H1 (cell line): ENCODE measurements around the gene HHIPL2. TPM values are rescaled to one million over a fixed set of nuclear protein-coding genes. Genes with fewer than 3 reads are reported as not detected.

ENCODE experiments used
- ATF3 ChIP-seq: IDR thresholded peaks from 2 replicates; pipeline ENCODE4 v1.6.1; 2011; ENCODE audit warnings: low read depth, mild to moderate bottlenecking, low read length; ENCODE audit not compliant: insufficient read depth
- BRCA1 ChIP-seq: IDR thresholded peaks from 2 replicates; pipeline ENCODE4 v1.6.1; 2012; ENCODE audit warnings: low read depth, low read length, improper control_type of control experiment
- CBX5 ChIP-seq: fragments of 300-800, 300-1000 bp; sonication (generic); IDR thresholded peaks from 2 replicates; pipeline ENCODE4 v1.7.1; 2016; ENCODE audit warnings: antibody characterized with exemption, low read length, low read depth
- CHD1 ChIP-seq: IDR thresholded peaks from 2 replicates; pipeline ENCODE4 v1.6.1; 2012; ENCODE audit warnings: low read depth, low read length, improper control_type of control experiment
- EGR1 ChIP-seq: IDR thresholded peaks from 2 replicates; pipeline ENCODE4 v1.6.1; 2011; ENCODE audit warnings: low read depth, low read length, borderline replicate concordance
- FOSL1 ChIP-seq: IDR thresholded peaks from 2 replicates; pipeline ENCODE4 v1.6.1; 2011; ENCODE audit warnings: mild to moderate bottlenecking, low read depth, low read length, moderate library complexity; ENCODE audit not compliant: insufficient read depth
- GTF2F1 ChIP-seq: IDR thresholded peaks from 2 replicates; pipeline ENCODE4 v1.6.1; 2012; ENCODE audit warnings: low read depth, low read length, improper control_type of control experiment, borderline replicate concordance
- JUND ChIP-seq: IDR thresholded peaks from 2 replicates; pipeline ENCODE4 v1.6.1; 2011; ENCODE audit warnings: mild to moderate bottlenecking, improper control_type of control experiment, low read length
- MAFK ChIP-seq: IDR thresholded peaks from 2 replicates; pipeline ENCODE4 v1.6.1; 2012; ENCODE audit warnings: low read depth, mild to moderate bottlenecking, improper control_type of control experiment, low read length
- NANOG ChIP-seq: IDR thresholded peaks from 2 replicates; pipeline ENCODE4 v1.6.1; 2011; ENCODE audit warnings: low read length, low read depth, mild to moderate bottlenecking, inconsistent platforms; ENCODE audit not compliant: insufficient read depth, poor library complexity, severe bottlenecking
- POLR2AphosphoS5 ChIP-seq: IDR thresholded peaks from 2 replicates; pipeline ENCODE4 v1.6.1; 2011; ENCODE audit warnings: low read depth, low read length
- POU5F1 ChIP-seq: IDR thresholded peaks from 2 replicates; pipeline ENCODE4 v1.6.1; 2011; ENCODE audit warnings: low read depth, mild to moderate bottlenecking, low read length, moderate library complexity
- SIX5 ChIP-seq: IDR thresholded peaks from 2 replicates; pipeline ENCODE4 v1.6.1; 2011; ENCODE audit warnings: mild to moderate bottlenecking, low read depth, low read length
- SRF ChIP-seq: IDR thresholded peaks from 2 replicates; pipeline ENCODE4 v1.6.1; 2011; ENCODE audit warnings: mild to moderate bottlenecking, low read depth, low read length, moderate library complexity
- SUZ12 ChIP-seq: fragments of 200-600 bp; sonication (generic); IDR thresholded peaks from 2 replicates; pipeline ENCODE4 v1.6.1; 2012; ENCODE audit warnings: mild to moderate bottlenecking, inconsistent platforms, low read length, moderate library complexity, mixed read lengths
- TAF1 ChIP-seq: IDR thresholded peaks from 2 replicates; pipeline ENCODE4 v1.6.1; 2011; ENCODE audit warnings: mild to moderate bottlenecking, low read depth, low read length
- TBP ChIP-seq: IDR thresholded peaks from 2 replicates; pipeline ENCODE4 v1.6.1; 2011; ENCODE audit warnings: low read depth, low read length, improper control_type of control experiment
- YY1 ChIP-seq: IDR thresholded peaks from 2 replicates; pipeline ENCODE4 v1.6.1; 2011; ENCODE audit warnings: low read depth, mild to moderate bottlenecking, low read length
- polyA plus RNA-seq, 7 experiments: library from polyadenylated mRNA; depleted of rRNA in 3 of 7; stranded (reverse) in 5 of 7; unstranded in 2 of 7; fragments of >200 nt in 5 of 7; fragments of 200-250 nt in 2 of 7; gene quantifications; 1 replicate in 5 of 7; 2 replicates in 1 of 7; 4 replicates in 1 of 7; pipeline versions ENCODE4 v1.2.1 to v1.2.3, GENCODE V29; 2011 to 2013; ENCODE audit warnings: missing spikeins in 2 of 7, mixed read lengths in 2 of 7
- total RNA-seq: library from RNA; stranded (reverse); fragmentation: NEBNext Ultra II Directional; extraction: Animal tissue kit (Norgen Biotek cat#: 25700); gene quantifications from 2 replicates; pipeline ENCODE4 v1.2.1, GENCODE V29; 2021
- TF ChIP-seq, protein P1 (sequence below), 3 experiments: IDR thresholded peaks; 1 replicate in 2 of 3; 2 replicates in 1 of 3; pipeline versions ENCODE4 v1.5.1 to v1.6.1; 2011; ENCODE audit warnings: low read length in 3 of 3, mild to moderate bottlenecking in 3 of 3, inconsistent platforms in 2 of 3, low read depth in 1 of 3, moderate library complexity in 1 of 3; ENCODE audit not compliant: insufficient read depth in 1 of 3; ENCODE audit errors: control extremely low read depth in 1 of 3
- TF ChIP-seq, protein P2 (sequence below): IDR thresholded peaks from 2 replicates; pipeline ENCODE4 v1.6.1; 2012; ENCODE audit warnings: inconsistent platforms
- TF ChIP-seq, protein P3 (sequence below): IDR thresholded peaks from 2 replicates; pipeline ENCODE4 v1.6.1; 2012; ENCODE audit warnings: inconsistent platforms

Gene HHIPL2
- total and polyA plus RNA-seq, 2 of the 8 experiments (the other 6 are each of a cell fraction or from before 2014, with no cell fraction given): 0.08 TPM; not detected in 1

- TF ChIP-seq YY1: no peak
- TF ChIP-seq, protein P1, sequence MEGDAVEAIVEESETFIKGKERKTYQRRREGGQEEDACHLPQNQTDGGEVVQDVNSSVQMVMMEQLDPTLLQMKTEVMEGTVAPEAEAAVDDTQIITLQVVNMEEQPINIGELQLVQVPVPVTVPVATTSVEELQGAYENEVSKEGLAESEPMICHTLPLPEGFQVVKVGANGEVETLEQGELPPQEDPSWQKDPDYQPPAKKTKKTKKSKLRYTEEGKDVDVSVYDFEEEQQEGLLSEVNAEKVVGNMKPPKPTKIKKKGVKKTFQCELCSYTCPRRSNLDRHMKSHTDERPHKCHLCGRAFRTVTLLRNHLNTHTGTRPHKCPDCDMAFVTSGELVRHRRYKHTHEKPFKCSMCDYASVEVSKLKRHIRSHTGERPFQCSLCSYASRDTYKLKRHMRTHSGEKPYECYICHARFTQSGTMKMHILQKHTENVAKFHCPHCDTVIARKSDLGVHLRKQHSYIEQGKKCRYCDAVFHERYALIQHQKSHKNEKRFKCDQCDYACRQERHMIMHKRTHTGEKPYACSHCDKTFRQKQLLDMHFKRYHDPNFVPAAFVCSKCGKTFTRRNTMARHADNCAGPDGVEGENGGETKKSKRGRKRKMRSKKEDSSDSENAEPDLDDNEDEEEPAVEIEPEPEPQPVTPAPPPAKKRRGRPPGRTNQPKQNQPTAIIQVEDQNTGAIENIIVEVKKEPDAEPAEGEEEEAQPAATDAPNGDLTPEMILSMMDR (IDR thresholded peaks at IDR 0.05; ENCODE audit: control extremely low read depth in 1 of 3, insufficient read depth in 1 of 3, low read depth in 1 of 3, low read length in 3 of 3): no peak
- no peak for TF ChIP-seq SRF
- TF ChIP-seq SIX5: no peak
- no peak for TF ChIP-seq BRCA1
- TF ChIP-seq, protein P2, sequence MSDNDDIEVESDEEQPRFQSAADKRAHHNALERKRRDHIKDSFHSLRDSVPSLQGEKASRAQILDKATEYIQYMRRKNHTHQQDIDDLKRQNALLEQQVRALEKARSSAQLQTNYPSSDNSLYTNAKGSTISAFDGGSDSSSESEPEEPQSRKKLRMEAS: peak; percentile 33; the same call in 1 of the 2 replicates
- TF ChIP-seq POLR2AphosphoS5: peak; percentile 63; the same call in 1 of the 2 replicates
- TF ChIP-seq CHD1: no peak
- TF ChIP-seq GTF2F1: no peak
- TF ChIP-seq POU5F1: no peak
- no peak for TF ChIP-seq SUZ12
- no peak for TF ChIP-seq ATF3
- TF ChIP-seq TAF1: peak; percentile 62; the same call in 1 of the 2 replicates
- no peak for TF ChIP-seq NANOG
- TF ChIP-seq CBX5: no peak
- peak; percentile 49; the same call in 1 of the 2 replicates for TF ChIP-seq EGR1
- TF ChIP-seq, protein P3, sequence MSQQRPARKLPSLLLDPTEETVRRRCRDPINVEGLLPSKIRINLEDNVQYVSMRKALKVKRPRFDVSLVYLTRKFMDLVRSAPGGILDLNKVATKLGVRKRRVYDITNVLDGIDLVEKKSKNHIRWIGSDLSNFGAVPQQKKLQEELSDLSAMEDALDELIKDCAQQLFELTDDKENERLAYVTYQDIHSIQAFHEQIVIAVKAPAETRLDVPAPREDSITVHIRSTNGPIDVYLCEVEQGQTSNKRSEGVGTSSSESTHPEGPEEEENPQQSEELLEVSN: peak; percentile 45; the same call in 1 of the 2 replicates
- no peak for TF ChIP-seq JUND
- no peak for TF ChIP-seq FOSL1
- no peak for TF ChIP-seq MAFK
- peak; percentile 81 for TF ChIP-seq TBP
Observed at GRCh38 chr1:222589462-222590302, 41.8 kb upstream of the HHIPL2 start, which contains the start of gene TAF1A (continued).
